ENCODE results near the gene SVEP1. TPM values are rescaled to one million over a fixed set of nuclear protein-coding genes. Genes with fewer than 3 reads are reported as not detected.

The SVEP1 gene
- total and polyA plus RNA-seq, 2 experiments from 2014 or later = 0.18 to 0.63 TPM

- no peaks in the 10 kb centered on the region for H3K9me3 Mint-ChIP-seq
- Histone ChIP-seq H3K4me1 (ENCODE audit: insufficient read depth) (no peaks in the 10 kb centered on the region), H3K36me3 (ENCODE audit: insufficient read depth) (no peaks in the 10 kb centered on the region), H3K9me2 (ENCODE audit: insufficient read depth) (no peaks in the 10 kb centered on the region), H4K20me1 (replicated peaks; ENCODE audit: insufficient read depth) (no peaks in the 10 kb centered on the region), H3K27ac (ENCODE audit: low read depth) (no peak overlapping the region), H3K4me2 (no peak overlapping the region), H3K27me3 (ENCODE audit: insufficient read depth) (no peaks in the 10 kb centered on the region), H3K79me2 (replicated peaks; ENCODE audit: insufficient read depth) (no peaks in the 10 kb centered on the region), H2AFZ (no peak overlapping the region), H3K4me3 (no peak overlapping the region), H3F3A (replicated peaks; ENCODE audit: low read depth) (no peaks in the 10 kb centered on the region)
- no peaks in the 10 kb centered on the region for H3K27me3 Mint-ChIP-seq (ENCODE audit: insufficient read depth, low read depth, poor library complexity)
- H3K27ac Mint-ChIP-seq = no peak overlapping the region
- ATAC-seq (no peak), DNase-seq (ENCODE audit: low spot score) (no peak)
- no peaks in the 10 kb centered on the region for H3K4me1 Mint-ChIP-seq
- TF ChIP-seq EZH2 (IDR thresholded peaks at IDR 0.05; ENCODE audit: low read depth, unreplicated experiment) (no peak), POLR2AphosphoS5 (IDR thresholded peaks at IDR 0.05; ENCODE audit: low read depth) (no peak), REST (IDR thresholded peaks at IDR 0.05; ENCODE audit: unreplicated experiment) (no peak), ETS1 (IDR thresholded peaks at IDR 0.05) (no peak), ZNF114 (CRISPR knock-in tag; IDR thresholded peaks at IDR 0.05) (no peak), ZNF462 (CRISPR knock-in tag; IDR thresholded peaks at IDR 0.05) (no peak), CREB1 (CRISPR knock-in tag; IDR thresholded peaks at IDR 0.05; ENCODE audit: low read depth) (no peak), NANOG (IDR thresholded peaks at IDR 0.05; ENCODE audit: borderline replicate concordance) (no peak), EZH2phosphoT487 (IDR thresholded peaks at IDR 0.05; ENCODE audit: unreplicated experiment) (no peak), STAT1 (IDR thresholded peaks at IDR 0.05; ENCODE audit: unreplicated experiment) (no peak)
- no peak overlapping the region for H3K4me3 Mint-ChIP-seq
- H3K36me3 Mint-ChIP-seq (ENCODE audit: low read depth) = no peaks in the 10 kb centered on the region
Observed at GRCh38 chr9:110517483-110517882, 62.1 kb downstream of the SVEP1 start.
